GM12801 (cell line): ENCODE measurements around the gene INPP5A.

Source experiments
- CTCF ChIP-seq: IDR thresholded peaks from one replicate; pipeline ENCODE4 v1.5.1; 2011; ENCODE audit warnings: control low read depth; ENCODE audit not compliant: insufficient read length; ENCODE audit errors: extremely low read depth

INPP5A gene

GRCh38 chr10:132519382-132520176, 18.0 kb upstream of the INPP5A start:
- no peak for TF ChIP-seq CTCF

GRCh38 chr10:132520177-132520811, 17.3 kb upstream of the INPP5A start:
- no peak for TF ChIP-seq CTCF

GRCh38 chr10:132521041-132521465, 16.5 kb upstream of the INPP5A start:
- TF ChIP-seq CTCF: no peak

GRCh38 chr10:132521466-132522102, 16.0 kb upstream of the INPP5A start:
- no peak for TF ChIP-seq CTCF

GRCh38 chr10:132522521-132523411, 14.8 kb upstream of the INPP5A start:
- TF ChIP-seq CTCF: no peak

- TF ChIP-seq CTCF: no peak
Observed at GRCh38 chr10:132523561-132524442, 13.8 kb upstream of the INPP5A start.
